Body of pancreas (tissue), 4 donors: Measurements from ENCODE around the gene SPOUT1.

ENCODE experiments used
- CTCF ChIP-seq, 7 experiments: fragments of 450-650 bp in 4 of 7; fragments of 200-600 bp in 3 of 7; sonication (generic) in 3 of 7; IDR thresholded peaks; one replicate each; pipeline ENCODE4 v1.5.1; 2016 to 2019; ENCODE audit warnings: antibody characterized with exemption in 7 of 7
- POLR2A ChIP-seq, 3 donors: fragments of 450-650 bp; IDR thresholded peaks; one replicate each; pipeline ENCODE4 v1.6.1; 2016; ENCODE audit warnings: antibody characterized with exemption in 3 of 3, mild to moderate bottlenecking in 2 of 3

GRCh38 chr9:128798896-128799295 is 30.7 kb downstream of the SPOUT1 start:
- TF ChIP-seq CTCF (IDR thresholded peaks at IDR 0.05) (no peak), POLR2A (IDR thresholded peaks at IDR 0.05) (no peak)
